ENCODE results near the gene CEACAM20. TPM values are rescaled to one million over a fixed set of nuclear protein-coding genes. Genes with fewer than 3 reads are reported as not detected.
"Not testable (repeated sequence)": the region's sequence is repeated elsewhere in the genome, so short reads cannot be mapped to it uniquely, and the experiment has no call there.

The CEACAM20 gene
- total RNA-seq, 1 experiment from 2014 or later, result not detected

- CTCF ChIA-PET, result no interaction called here
These were observed 9.9 kb upstream of the CEACAM20 start for GRCh38 chr19:44539236-44539826.

GRCh38 chr19:44535361-44535760 is 5.9 kb upstream of the CEACAM20 start:
- POLR2A ChIA-PET; DNase-seq (ENCODE audit: low read depth, low spot score); H3K9me2 ChIP-seq (ENCODE audit: insufficient read depth); RAD21 ChIA-PET (ENCODE audit: low non-redundant PET in 1 of 2, low total read pairs in 2 of 2, uncharacterized antibody in 2 of 2, unreplicated experiment in 2 of 2); H3K9me3 ChIP-seq (ENCODE audit: control insufficient read depth in 1 of 2, insufficient read depth in 1 of 2, low read depth in 1 of 2, low read length in 2 of 2); BruUV-seq (replicated peaks); H3K4me1 ChIP-seq (ENCODE audit: control insufficient read depth in 1 of 2, insufficient read depth in 2 of 2, low read length in 2 of 2); ATAC-seq; H3K27me3 ChIP-seq (ENCODE audit: insufficient read depth, low read length); CTCF ChIA-PET; H3K79me2 ChIP-seq (ENCODE audit: insufficient read depth, low read length); H3K9ac ChIP-seq (ENCODE audit: low read length); H4K20me1 ChIP-seq (ENCODE audit: insufficient read depth); intact Hi-C loops (cut with micrococcal nuclease); H3K4me3 ChIP-seq (replicated peaks in 1 of 2; ENCODE audit: low read depth in 1 of 2, low read length in 2 of 2); H3K4me2 ChIP-seq (ENCODE audit: low read length); H3K36me3 ChIP-seq (ENCODE audit: control insufficient read depth in 1 of 2, insufficient read depth in 2 of 2, low read length in 2 of 2); H3K27ac ChIP-seq (ENCODE audit: low read depth, low read length); H2AFZ ChIP-seq (ENCODE audit: low read depth, low read length, poor library complexity, severe bottlenecking): not testable (repeated sequence)

More at GRCh38 chr19:44539236-44539826, 9.9 kb upstream of the CEACAM20 start:
- Histone ChIP-seq H3K9me2 (ENCODE audit: insufficient read depth) (no peaks in the 10 kb centered on the region), H3K27me3 (ENCODE audit: insufficient read depth, low read length) (no peaks in the 10 kb centered on the region), H3K4me3 (replicated peaks in 1 of 2; ENCODE audit: low read depth in 1 of 2, low read length in 2 of 2) (no peak overlapping the region), H3K36me3 (ENCODE audit: control insufficient read depth in 1 of 2, insufficient read depth in 2 of 2, low read length in 2 of 2) (no peaks in the 10 kb centered on the region), H3K9ac (ENCODE audit: low read length) (no peak overlapping the region), H3K27ac (ENCODE audit: low read depth, low read length) (no peak overlapping the region), H3K9me3 (ENCODE audit: control insufficient read depth in 1 of 2, insufficient read depth in 1 of 2, low read depth in 1 of 2, low read length in 2 of 2) (no peaks in the 10 kb centered on the region), H3K79me2 (ENCODE audit: insufficient read depth, low read length) (no peaks in the 10 kb centered on the region), H3K4me1 (ENCODE audit: control insufficient read depth in 1 of 2, insufficient read depth in 2 of 2, low read length in 2 of 2) (no peaks in the 10 kb centered on the region), H4K20me1 (ENCODE audit: insufficient read depth) (no peaks in the 10 kb centered on the region), H3K4me2 (ENCODE audit: low read length) (no peak overlapping the region), H2AFZ (ENCODE audit: low read depth, low read length, poor library complexity, severe bottlenecking) (no peak overlapping the region)
- ATAC-seq (no peak), DNase-seq (ENCODE audit: low read depth, low spot score) (no peak)
- intact Hi-C loops (cut with micrococcal nuclease), result no loop called here
- no peak for TF ChIP-seq POLR2A (IDR thresholded peaks at IDR 0.05; ENCODE audit: borderline replicate concordance, extremely low read depth, insufficient read depth, insufficient read length)
- TF ChIP-seq CEBPB (IDR thresholded peaks at IDR 0.05; ENCODE audit: low read depth), result no peak
- no peak for TF ChIP-seq ZNF274 (IDR thresholded peaks at IDR 0.05; ENCODE audit: low read depth, low read length)
- no peak for TF ChIP-seq SRF (IDR thresholded peaks at IDR 0.05; ENCODE audit: low read depth)
- no peak for TF ChIP-seq RAD21 (IDR thresholded peaks at IDR 0.05; ENCODE audit: low read depth)
- TF ChIP-seq REST (IDR thresholded peaks at IDR 0.05; ENCODE audit: low read depth), result no peak
- no peak for TF ChIP-seq FOSL1 (IDR thresholded peaks at IDR 0.05; ENCODE audit: low read depth)
- TF ChIP-seq, protein P1, sequence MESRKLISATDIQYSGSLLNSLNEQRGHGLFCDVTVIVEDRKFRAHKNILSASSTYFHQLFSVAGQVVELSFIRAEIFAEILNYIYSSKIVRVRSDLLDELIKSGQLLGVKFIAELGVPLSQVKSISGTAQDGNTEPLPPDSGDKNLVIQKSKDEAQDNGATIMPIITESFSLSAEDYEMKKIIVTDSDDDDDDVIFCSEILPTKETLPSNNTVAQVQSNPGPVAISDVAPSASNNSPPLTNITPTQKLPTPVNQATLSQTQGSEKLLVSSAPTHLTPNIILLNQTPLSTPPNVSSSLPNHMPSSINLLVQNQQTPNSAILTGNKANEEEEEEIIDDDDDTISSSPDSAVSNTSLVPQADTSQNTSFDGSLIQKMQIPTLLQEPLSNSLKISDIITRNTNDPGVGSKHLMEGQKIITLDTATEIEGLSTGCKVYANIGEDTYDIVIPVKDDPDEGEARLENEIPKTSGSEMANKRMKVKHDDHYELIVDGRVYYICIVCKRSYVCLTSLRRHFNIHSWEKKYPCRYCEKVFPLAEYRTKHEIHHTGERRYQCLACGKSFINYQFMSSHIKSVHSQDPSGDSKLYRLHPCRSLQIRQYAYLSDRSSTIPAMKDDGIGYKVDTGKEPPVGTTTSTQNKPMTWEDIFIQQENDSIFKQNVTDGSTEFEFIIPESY (IDR thresholded peaks at IDR 0.05; ENCODE audit: extremely low read depth, insufficient replicate concordance, low read length), result no peak
- TF ChIP-seq SP1 (IDR thresholded peaks at IDR 0.05; ENCODE audit: low read depth), result no peak
- TF ChIP-seq EZH2phosphoT487 (IDR thresholded peaks at IDR 0.05; ENCODE audit: borderline replicate concordance), result no peak
- TF ChIP-seq POLR2AphosphoS5 (IDR thresholded peaks at IDR 0.05; ENCODE audit: low read depth, low read length), result no peak
- no peak for TF ChIP-seq ELF1 (IDR thresholded peaks at IDR 0.05; ENCODE audit: borderline replicate concordance, low read depth)
- TF ChIP-seq, protein P2, sequence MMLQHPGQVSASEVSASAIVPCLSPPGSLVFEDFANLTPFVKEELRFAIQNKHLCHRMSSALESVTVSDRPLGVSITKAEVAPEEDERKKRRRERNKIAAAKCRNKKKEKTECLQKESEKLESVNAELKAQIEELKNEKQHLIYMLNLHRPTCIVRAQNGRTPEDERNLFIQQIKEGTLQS (IDR thresholded peaks at IDR 0.05), result no peak
- TF ChIP-seq EGR1 (IDR thresholded peaks at IDR 0.05; ENCODE audit: low read depth), result no peak
- TF ChIP-seq ZFX (IDR thresholded peaks at IDR 0.05), result no peak
- ChIA-PET POLR2A (no interaction called here), RAD21 (ENCODE audit: low non-redundant PET in 1 of 2, low total read pairs in 2 of 2, uncharacterized antibody in 2 of 2, unreplicated experiment in 2 of 2) (no interaction called here)
- BruUV-seq (replicated peaks), result no TSS peak
